ENCODE results near the gene PGLYRP4.

PGLYRP4 gene

DNA sequence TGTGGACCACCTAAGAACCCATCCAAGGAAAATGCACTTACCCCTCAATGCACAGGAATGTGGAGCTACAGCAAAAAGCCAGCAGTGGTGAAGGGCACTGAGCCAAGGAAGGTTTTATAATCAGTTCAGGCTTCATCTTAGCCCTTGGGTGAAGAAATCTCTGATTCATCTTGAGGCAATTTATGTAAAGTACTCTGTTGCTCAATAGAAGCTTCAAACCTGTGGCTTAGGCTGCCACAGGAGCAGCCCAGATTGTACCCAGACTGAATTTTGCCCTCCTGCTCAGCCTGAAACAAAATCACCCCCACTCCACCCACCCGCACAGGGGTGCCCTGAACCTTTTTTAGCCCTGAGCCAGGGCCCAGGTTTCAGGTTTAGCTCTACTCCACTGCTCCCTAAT, 26.9 kb upstream of the PGLYRP4 start, which contains the start of gene S100A12:
TSS of gene S100A12 (minus strand) at position 111 of the 400 bp plus-strand sequence. CDS start 1,029 bp downstream, outside the sequence.
- peak; percentile 59 for DNase-seq (ENCODE audit: low read depth)
- no peak within 1 kb of the TSS for H3K4me3 ChIP-seq (ENCODE audit: low read length)
- TF ChIP-seq, protein P1, sequence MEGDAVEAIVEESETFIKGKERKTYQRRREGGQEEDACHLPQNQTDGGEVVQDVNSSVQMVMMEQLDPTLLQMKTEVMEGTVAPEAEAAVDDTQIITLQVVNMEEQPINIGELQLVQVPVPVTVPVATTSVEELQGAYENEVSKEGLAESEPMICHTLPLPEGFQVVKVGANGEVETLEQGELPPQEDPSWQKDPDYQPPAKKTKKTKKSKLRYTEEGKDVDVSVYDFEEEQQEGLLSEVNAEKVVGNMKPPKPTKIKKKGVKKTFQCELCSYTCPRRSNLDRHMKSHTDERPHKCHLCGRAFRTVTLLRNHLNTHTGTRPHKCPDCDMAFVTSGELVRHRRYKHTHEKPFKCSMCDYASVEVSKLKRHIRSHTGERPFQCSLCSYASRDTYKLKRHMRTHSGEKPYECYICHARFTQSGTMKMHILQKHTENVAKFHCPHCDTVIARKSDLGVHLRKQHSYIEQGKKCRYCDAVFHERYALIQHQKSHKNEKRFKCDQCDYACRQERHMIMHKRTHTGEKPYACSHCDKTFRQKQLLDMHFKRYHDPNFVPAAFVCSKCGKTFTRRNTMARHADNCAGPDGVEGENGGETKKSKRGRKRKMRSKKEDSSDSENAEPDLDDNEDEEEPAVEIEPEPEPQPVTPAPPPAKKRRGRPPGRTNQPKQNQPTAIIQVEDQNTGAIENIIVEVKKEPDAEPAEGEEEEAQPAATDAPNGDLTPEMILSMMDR (conservative IDR thresholded peaks at IDR 0.05; ENCODE audit: low read depth, low read length), result no peak

DNA sequence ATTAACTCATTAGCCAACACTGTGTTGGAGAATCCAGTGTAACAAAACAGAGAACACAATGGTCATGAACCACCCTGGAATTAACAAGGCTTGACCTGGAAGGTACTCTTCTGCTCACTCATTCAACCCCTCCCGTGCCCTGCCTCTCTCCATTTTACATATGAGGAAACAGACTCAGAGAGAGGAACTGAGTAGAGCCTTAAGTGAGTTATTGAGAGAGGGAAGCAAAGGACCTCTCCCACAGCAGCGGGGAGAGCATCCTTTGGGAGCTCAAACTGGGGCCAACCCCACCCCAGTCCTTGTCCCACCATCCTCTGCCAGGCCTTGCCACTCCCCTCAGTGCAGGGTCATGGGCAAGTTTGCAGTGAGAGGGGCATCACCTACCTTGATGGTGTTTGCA, 25.4 kb upstream of the PGLYRP4 start:
- no peak for DNase-seq (ENCODE audit: low read depth)
- TF ChIP-seq, protein P1 (conservative IDR thresholded peaks at IDR 0.05; ENCODE audit: low read depth, low read length), result no peak
- no peak overlapping the region for H3K4me3 ChIP-seq (ENCODE audit: low read length)

DNA sequence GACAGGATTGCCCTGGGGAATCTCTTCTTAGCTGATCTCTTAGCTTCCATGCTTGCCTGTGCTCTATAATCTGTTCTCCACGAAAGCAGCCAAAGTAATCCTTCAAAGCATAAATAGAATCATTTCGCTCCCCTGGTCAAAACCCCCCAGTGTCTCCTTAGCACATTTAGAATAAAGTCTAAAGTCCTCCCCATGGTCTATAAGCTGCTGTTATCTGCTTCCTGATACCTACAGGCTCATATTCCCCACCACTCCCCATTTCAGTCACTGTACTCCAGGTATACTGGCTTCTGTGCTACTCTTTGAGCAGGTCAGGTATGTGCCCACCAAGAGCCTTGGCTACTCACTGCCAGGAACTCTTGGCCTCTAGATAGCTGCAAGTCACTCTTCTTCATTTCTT, 23.9 kb upstream of the PGLYRP4 start:
- no peak overlapping the region for H3K4me3 ChIP-seq (ENCODE audit: low read length)
- TF ChIP-seq, protein P1 (conservative IDR thresholded peaks at IDR 0.05; ENCODE audit: low read depth, low read length), result no peak
- no peak for DNase-seq (ENCODE audit: low read depth)

DNA sequence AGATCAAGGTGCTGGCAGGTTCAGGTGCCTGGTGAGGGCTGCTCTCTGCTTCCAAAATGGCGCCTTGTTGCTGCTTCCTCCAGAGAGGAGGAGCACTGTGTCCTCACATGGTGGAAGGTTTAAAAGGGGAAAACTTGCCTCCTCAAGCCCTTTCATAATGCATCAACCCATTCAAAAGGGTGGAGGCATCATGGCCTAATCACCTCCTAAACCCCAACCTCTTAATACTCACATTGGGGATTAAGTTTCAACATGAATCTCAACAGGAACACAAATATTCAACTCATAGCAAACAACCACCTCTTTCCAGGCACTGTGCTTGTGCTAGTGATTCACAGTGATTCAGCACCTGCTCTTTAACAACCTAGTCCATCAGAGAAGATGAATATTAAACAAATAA, 22.6 kb upstream of the PGLYRP4 start:
- TF ChIP-seq, protein P1 (conservative IDR thresholded peaks at IDR 0.05; ENCODE audit: low read depth, low read length), result no peak

DNA sequence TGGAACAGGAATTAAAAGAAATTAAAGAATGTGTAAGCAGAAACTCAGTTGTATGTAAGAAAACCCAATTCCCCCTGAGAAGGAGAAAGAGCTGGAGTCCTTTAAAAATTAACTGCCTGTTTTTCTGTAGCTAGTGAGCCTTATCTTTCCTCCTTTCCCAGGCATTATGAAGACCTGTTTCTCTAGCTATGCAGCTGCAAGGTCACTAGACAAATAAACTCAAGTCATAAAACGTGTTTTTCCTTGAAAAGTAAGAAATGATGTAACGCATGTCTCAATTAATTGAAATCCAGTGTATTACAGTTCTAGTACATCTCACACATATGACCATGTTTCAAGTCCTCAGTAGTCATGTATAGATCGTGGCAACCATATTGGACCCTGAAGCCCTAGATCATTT, 21.5 kb upstream of the PGLYRP4 start:
- TF ChIP-seq, protein P1 (conservative IDR thresholded peaks at IDR 0.05; ENCODE audit: low read depth, low read length), result no peak
- no peak for DNase-seq (ENCODE audit: low read depth)
- H3K4me3 ChIP-seq (ENCODE audit: low read length), result no peak overlapping the region

More for the DNA sequence above, 22.6 kb upstream of the PGLYRP4 start:
- no peak for DNase-seq (ENCODE audit: low read depth)
- H3K4me3 ChIP-seq (ENCODE audit: low read length), result no peak overlapping the region

DNA sequence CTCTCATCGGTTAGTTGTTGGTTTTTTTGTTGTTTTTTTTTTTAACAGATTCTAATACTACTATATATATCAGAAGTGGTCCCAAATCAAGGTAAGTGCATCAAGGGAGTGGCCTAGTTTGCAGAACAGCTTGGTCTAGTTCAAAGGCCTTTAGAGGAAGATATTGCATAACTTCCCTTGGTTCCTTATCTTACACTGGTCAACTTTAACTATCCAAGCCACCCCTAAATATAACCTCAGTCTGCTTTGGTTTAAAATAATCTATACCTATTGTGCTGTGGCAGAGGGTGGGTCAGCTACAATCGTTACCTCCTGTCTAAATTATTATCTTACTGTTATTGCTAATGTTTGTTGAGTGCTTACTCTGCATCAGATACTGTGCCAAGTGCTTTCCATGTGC, 19.9 kb upstream of the PGLYRP4 start:
- no peak overlapping the region for H3K4me3 ChIP-seq (ENCODE audit: low read length)
- TF ChIP-seq, protein P1 (conservative IDR thresholded peaks at IDR 0.05; ENCODE audit: low read depth, low read length), result no peak
- DNase-seq (ENCODE audit: low read depth), result no peak

DNA sequence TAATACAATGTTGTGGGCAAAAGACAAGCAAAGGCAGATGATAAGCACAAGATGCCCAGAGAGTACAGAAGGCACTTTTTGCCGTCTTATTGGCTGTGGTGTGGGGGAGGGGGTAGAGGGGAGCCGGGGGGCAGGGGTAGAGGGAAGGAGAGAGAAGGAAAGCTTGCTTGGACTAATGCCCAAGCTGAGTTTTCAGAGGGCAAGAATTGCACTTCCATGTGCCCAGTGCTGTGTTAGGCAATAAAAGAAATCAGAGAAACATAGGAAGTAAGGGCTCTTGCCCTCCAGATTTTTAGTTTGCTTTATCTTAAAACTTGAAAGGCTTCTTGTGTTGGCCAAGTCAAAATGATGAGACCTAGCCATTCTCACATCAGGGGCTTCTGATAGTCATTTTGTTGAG, 18.4 kb upstream of the PGLYRP4 start:
- TF ChIP-seq, protein P1 (conservative IDR thresholded peaks at IDR 0.05; ENCODE audit: low read depth, low read length), result no peak
- H3K4me3 ChIP-seq (ENCODE audit: low read length), result no peak overlapping the region
- no peak for DNase-seq (ENCODE audit: low read depth)
